Measurements from ENCODE around the gene FMNL3. TPM values are rescaled to one million over a fixed set of nuclear protein-coding genes. Genes with fewer than 3 reads are reported as not detected.

FMNL3 gene
- total RNA-seq, 1 experiment from 2014 or later, result 11.4 TPM

- H2AFZ ChIP-seq (ENCODE audit: low read length), result no peak overlapping the region
- no peaks in the 10 kb centered on the region for H4K20me1 ChIP-seq (ENCODE audit: insufficient read depth, low read depth, low read length)
- H3K36me3 ChIP-seq (ENCODE audit: insufficient read depth, low read length), result no peaks in the 10 kb centered on the region
- H3K27ac ChIP-seq (ENCODE audit: low read length), result no peak overlapping the region
- H3K79me2 ChIP-seq (ENCODE audit: low read length), result no peaks in the 10 kb centered on the region
- no peak overlapping the region for H3K4me2 ChIP-seq (ENCODE audit: low read depth, low read length, poor library complexity, severe bottlenecking)
- H3K9ac ChIP-seq (ENCODE audit: low read length), result no peak overlapping the region
- H3K4me3 ChIP-seq (ENCODE audit: low read length), result no peak overlapping the region
- no peak for DNase-seq
- H3K9me2 ChIP-seq (replicated peaks; ENCODE audit: insufficient read depth, low read length), result no peaks in the 10 kb centered on the region
- H3K27me3 ChIP-seq (ENCODE audit: low read length), result no peaks in the 10 kb centered on the region
- H3K4me1 ChIP-seq (ENCODE audit: low read length), result peaks cover 3% of the 10 kb centered on the region; the same call in 1 of the 2 replicates
- H3K9me3 ChIP-seq (ENCODE audit: low read length), result no peaks in the 10 kb centered on the region
These were observed 58.5 kb downstream of the FMNL3 start for GRCh38 chr12:49648712-49649003.

- H3K79me2 ChIP-seq (ENCODE audit: low read length), result no peaks in the 10 kb centered on the region
- no peaks in the 10 kb centered on the region for H3K36me3 ChIP-seq (ENCODE audit: insufficient read depth, low read length)
- H4K20me1 ChIP-seq (ENCODE audit: insufficient read depth, low read depth, low read length), result no peaks in the 10 kb centered on the region
- no peak overlapping the region for H3K27ac ChIP-seq (ENCODE audit: low read length)
- H3K9me2 ChIP-seq (replicated peaks; ENCODE audit: insufficient read depth, low read length), result no peaks in the 10 kb centered on the region
- peaks cover 3% of the 10 kb centered on the region; the same call in 1 of the 2 replicates for H3K4me1 ChIP-seq (ENCODE audit: low read length)
- no peak for DNase-seq
- H3K9ac ChIP-seq (ENCODE audit: low read length), result no peak overlapping the region
- H2AFZ ChIP-seq (ENCODE audit: low read length), result no peak overlapping the region
- H3K27me3 ChIP-seq (ENCODE audit: low read length), result no peaks in the 10 kb centered on the region
- H3K4me2 ChIP-seq (ENCODE audit: low read depth, low read length, poor library complexity, severe bottlenecking), result no peak overlapping the region
- H3K9me3 ChIP-seq (ENCODE audit: low read length), result no peaks in the 10 kb centered on the region
- H3K4me3 ChIP-seq (ENCODE audit: low read length), result no peak overlapping the region
These were observed 59.1 kb downstream of the FMNL3 start for GRCh38 chr12:49647827-49648711.

GRCh38 chr12:49646871-49647654 is 60.1 kb downstream of the FMNL3 start:
- no peaks in the 10 kb centered on the region for H3K27me3 ChIP-seq (ENCODE audit: low read length)
- no peaks in the 10 kb centered on the region for H3K79me2 ChIP-seq (ENCODE audit: low read length)
- no peak overlapping the region for H3K4me2 ChIP-seq (ENCODE audit: low read depth, low read length, poor library complexity, severe bottlenecking)
- H3K9me3 ChIP-seq (ENCODE audit: low read length), result no peaks in the 10 kb centered on the region
- H4K20me1 ChIP-seq (ENCODE audit: insufficient read depth, low read depth, low read length), result no peaks in the 10 kb centered on the region
- H3K9ac ChIP-seq (ENCODE audit: low read length), result no peak overlapping the region
- H3K4me3 ChIP-seq (ENCODE audit: low read length), result no peak overlapping the region
- peaks cover 3% of the 10 kb centered on the region; the same call in 1 of the 2 replicates for H3K4me1 ChIP-seq (ENCODE audit: low read length)
- no peak overlapping the region for H2AFZ ChIP-seq (ENCODE audit: low read length)
- no peaks in the 10 kb centered on the region for H3K9me2 ChIP-seq (replicated peaks; ENCODE audit: insufficient read depth, low read length)
- H3K27ac ChIP-seq (ENCODE audit: low read length), result no peak overlapping the region
- DNase-seq, result no peak
- no peaks in the 10 kb centered on the region for H3K36me3 ChIP-seq (ENCODE audit: insufficient read depth, low read length)

- no peaks in the 10 kb centered on the region for H3K9me2 ChIP-seq (replicated peaks; ENCODE audit: insufficient read depth, low read length)
- H3K9ac ChIP-seq (ENCODE audit: low read length), result no peak overlapping the region
- H2AFZ ChIP-seq (ENCODE audit: low read length), result no peak overlapping the region
- no peaks in the 10 kb centered on the region for H3K9me3 ChIP-seq (ENCODE audit: low read length)
- H4K20me1 ChIP-seq (ENCODE audit: insufficient read depth, low read depth, low read length), result no peaks in the 10 kb centered on the region
- H3K4me2 ChIP-seq (ENCODE audit: low read depth, low read length, poor library complexity, severe bottlenecking), result no peak overlapping the region
- DNase-seq, result no peak
- no peaks in the 10 kb centered on the region for H3K36me3 ChIP-seq (ENCODE audit: insufficient read depth, low read length)
- no peak overlapping the region for H3K27ac ChIP-seq (ENCODE audit: low read length)
- H3K4me3 ChIP-seq (ENCODE audit: low read length), result no peak overlapping the region
- no peaks in the 10 kb centered on the region for H3K79me2 ChIP-seq (ENCODE audit: low read length)
- H3K4me1 ChIP-seq (ENCODE audit: low read length), result peaks cover 3% of the 10 kb centered on the region; the same call in 1 of the 2 replicates
- no peaks in the 10 kb centered on the region for H3K27me3 ChIP-seq (ENCODE audit: low read length)
These were observed 60.8 kb downstream of the FMNL3 start for GRCh38 chr12:49646331-49646830.

- H3K4me2 ChIP-seq (ENCODE audit: low read depth, low read length, poor library complexity, severe bottlenecking), result no peak overlapping the region
- no peak overlapping the region for H3K4me3 ChIP-seq (ENCODE audit: low read length)
- no peak overlapping the region for H3K27ac ChIP-seq (ENCODE audit: low read length)
- no peak for DNase-seq
- no peaks in the 10 kb centered on the region; the same call in 1 of the 2 replicates for H4K20me1 ChIP-seq (ENCODE audit: insufficient read depth, low read depth, low read length)
- H3K27me3 ChIP-seq (ENCODE audit: low read length), result no peaks in the 10 kb centered on the region
- H3K4me1 ChIP-seq (ENCODE audit: low read length), result peaks cover 3% of the 10 kb centered on the region; the same call in 1 of the 2 replicates
- no peak overlapping the region for H2AFZ ChIP-seq (ENCODE audit: low read length)
- H3K9me3 ChIP-seq (ENCODE audit: low read length), result no peaks in the 10 kb centered on the region
- H3K36me3 ChIP-seq (ENCODE audit: insufficient read depth, low read length), result no peaks in the 10 kb centered on the region
- H3K9me2 ChIP-seq (replicated peaks; ENCODE audit: insufficient read depth, low read length), result no peaks in the 10 kb centered on the region
- no peaks in the 10 kb centered on the region for H3K79me2 ChIP-seq (ENCODE audit: low read length)
- no peak overlapping the region for H3K9ac ChIP-seq (ENCODE audit: low read length)
These were observed 61.8 kb downstream of the FMNL3 start for GRCh38 chr12:49645146-49646039.

GRCh38 chr12:49644620-49644994 is 62.6 kb downstream of the FMNL3 start:
- Histone ChIP-seq H3K4me2 (ENCODE audit: low read depth, low read length, poor library complexity, severe bottlenecking) (no peak overlapping the region), H3K9ac (ENCODE audit: low read length) (no peak overlapping the region), H3K9me2 (replicated peaks; ENCODE audit: insufficient read depth, low read length) (no peaks in the 10 kb centered on the region), H3K79me2 (ENCODE audit: low read length) (no peaks in the 10 kb centered on the region), H3K36me3 (ENCODE audit: insufficient read depth, low read length) (no peaks in the 10 kb centered on the region), H3K9me3 (ENCODE audit: low read length) (no peaks in the 10 kb centered on the region), H2AFZ (ENCODE audit: low read length) (no peak overlapping the region), H3K4me3 (ENCODE audit: low read length) (no peak overlapping the region), H3K4me1 (ENCODE audit: low read length) (peaks cover 3% of the 10 kb centered on the region; the same call in 1 of the 2 replicates), H3K27ac (ENCODE audit: low read length) (no peak overlapping the region), H4K20me1 (ENCODE audit: insufficient read depth, low read depth, low read length) (no peaks in the 10 kb centered on the region; the same call in 1 of the 2 replicates), H3K27me3 (ENCODE audit: low read length) (no peaks in the 10 kb centered on the region)
- DNase-seq, result peak; percentile 90

GRCh38 chr12:49643961-49644619 is 63.1 kb downstream of the FMNL3 start:
- peaks cover 6% of the 10 kb centered on the region for H3K4me1 ChIP-seq (ENCODE audit: low read length)
- H4K20me1 ChIP-seq (ENCODE audit: insufficient read depth, low read depth, low read length), result no peaks in the 10 kb centered on the region; the same call in 1 of the 2 replicates
- no peaks in the 10 kb centered on the region for H3K79me2 ChIP-seq (ENCODE audit: low read length)
- H3K4me2 ChIP-seq (ENCODE audit: low read depth, low read length, poor library complexity, severe bottlenecking), result no peak overlapping the region
- H3K27me3 ChIP-seq (ENCODE audit: low read length), result no peaks in the 10 kb centered on the region
- H3K27ac ChIP-seq (ENCODE audit: low read length), result no peak overlapping the region
- no peak overlapping the region for H3K9ac ChIP-seq (ENCODE audit: low read length)
- no peaks in the 10 kb centered on the region for H3K36me3 ChIP-seq (ENCODE audit: insufficient read depth, low read length)
- no peak for DNase-seq
- no peak overlapping the region for H2AFZ ChIP-seq (ENCODE audit: low read length)
- H3K9me2 ChIP-seq (replicated peaks; ENCODE audit: insufficient read depth, low read length), result no peaks in the 10 kb centered on the region
- no peak overlapping the region for H3K4me3 ChIP-seq (ENCODE audit: low read length)
- H3K9me3 ChIP-seq (ENCODE audit: low read length), result no peaks in the 10 kb centered on the region

All from Karpas-422 (cell line).